GM18502 (cell line): ENCODE measurements around the gene ZNF45.
"Not testable (repeated sequence)": the region's sequence is repeated elsewhere in the genome, so short reads cannot be mapped to it uniquely, and the experiment has no call there.

Source experiments
- ATAC-seq: cut with Tn5 transposase; IDR thresholded peaks from one replicate; pipeline ENCODE4 v1.9.1; 2021; ENCODE audit warnings: mild to moderate bottlenecking; ENCODE audit not compliant: unreplicated experiment, poor library complexity

Gene ZNF45

DNA sequence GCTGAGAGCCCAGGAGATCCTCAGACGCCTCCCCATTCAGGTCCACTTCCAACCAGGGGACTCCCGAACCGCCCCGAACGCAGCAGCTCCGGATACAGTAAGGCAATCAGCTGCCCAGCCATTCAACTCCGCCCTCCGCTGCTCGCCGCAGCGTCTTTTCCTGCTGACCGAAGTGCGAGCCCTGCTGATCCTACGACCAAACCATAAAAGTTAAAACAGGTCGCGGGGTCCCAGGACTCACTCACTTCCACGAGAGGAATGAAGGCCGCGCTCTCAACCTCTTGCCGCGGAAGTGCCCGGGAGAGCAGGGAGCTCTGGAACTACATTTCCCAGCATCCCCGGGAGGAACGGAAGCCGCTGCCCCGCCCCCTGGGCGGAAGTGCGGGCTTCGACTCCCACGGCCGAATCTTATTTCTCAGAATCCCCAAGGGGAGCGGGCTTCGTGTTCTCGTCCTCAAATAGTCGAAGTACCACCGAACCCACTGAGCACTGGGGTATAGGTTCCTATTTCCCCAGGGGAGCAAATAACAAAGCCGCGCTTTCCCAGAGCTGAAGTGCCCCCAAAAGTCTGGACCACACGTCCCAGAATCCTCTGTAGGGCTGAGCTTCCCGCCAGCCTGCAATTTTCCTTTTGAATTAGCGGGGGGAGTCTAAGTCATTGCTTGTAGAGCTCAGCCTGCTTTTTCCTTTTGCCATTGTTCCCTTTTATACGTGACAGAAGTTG, at the start of gene ZNF45:
Gene ZNF45, minus strand, starts transcription at position 298 of the 724 bp plus-strand sequence. CDS start 13,097 bp downstream, outside the sequence.
- peak; percentile 91 for ATAC-seq

DNA sequence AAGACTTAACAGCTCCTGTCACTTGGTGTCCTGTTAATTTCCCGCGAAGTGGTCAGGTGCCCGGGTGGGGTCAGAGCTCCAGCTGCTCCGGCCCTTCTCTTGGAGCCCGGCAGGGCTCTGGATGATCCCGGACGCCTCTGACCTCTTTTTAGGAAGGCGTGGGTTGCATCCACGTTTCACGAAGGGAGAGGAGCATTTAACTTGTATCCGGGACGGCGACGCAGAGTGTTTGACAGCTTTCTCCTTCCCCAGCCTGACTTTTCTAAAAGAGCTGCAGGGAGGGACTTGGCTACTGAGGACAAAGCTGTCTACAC, 49.6 kb upstream of the ZNF45 start:
- ATAC-seq: peak; percentile 25

DNA sequence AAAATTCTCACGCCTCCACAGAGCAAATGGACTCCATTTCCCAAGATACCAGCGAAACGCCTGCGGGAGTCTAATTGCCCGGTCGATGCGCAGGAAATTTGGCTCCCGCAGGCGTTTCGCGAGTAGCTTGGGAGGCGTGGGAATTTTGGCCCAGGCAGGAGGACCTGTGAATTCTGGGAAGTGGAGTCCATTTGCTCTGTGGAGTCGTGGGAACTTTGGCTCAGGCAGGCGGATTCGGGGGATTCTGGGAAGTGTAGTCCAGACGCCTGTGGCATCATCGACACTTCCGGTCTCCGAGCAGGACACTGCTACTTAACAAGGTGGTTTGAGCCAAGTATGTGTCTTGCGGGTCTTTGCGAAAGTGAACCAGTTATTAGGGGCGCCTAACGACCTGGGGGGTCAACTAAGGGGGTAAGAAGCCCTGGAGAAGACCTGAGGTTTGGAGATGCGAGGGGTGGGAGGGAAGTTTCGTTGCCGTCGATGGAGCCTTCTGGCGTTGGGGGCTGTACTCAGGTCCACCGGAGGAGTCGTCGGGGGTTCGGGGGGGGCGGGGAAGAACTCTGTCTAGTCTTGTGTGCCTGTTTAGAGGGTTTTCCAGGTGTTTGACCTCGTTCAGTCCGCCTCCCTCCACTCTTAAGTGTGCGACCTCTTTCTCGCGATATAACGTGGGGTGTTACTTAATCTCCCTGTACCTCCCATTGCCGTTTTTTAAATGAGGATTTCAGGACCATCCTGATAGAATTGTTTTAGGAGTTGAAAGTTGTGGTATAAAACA, 49.0 kb upstream of the ZNF45 start, which contains the start of gene ZNF155:
Gene ZNF155, plus strand, starts transcription at position 277 of the 775 bp plus-strand sequence. CDS start 4,356 bp downstream, outside the sequence.
- peak; percentile 89 for ATAC-seq

DNA sequence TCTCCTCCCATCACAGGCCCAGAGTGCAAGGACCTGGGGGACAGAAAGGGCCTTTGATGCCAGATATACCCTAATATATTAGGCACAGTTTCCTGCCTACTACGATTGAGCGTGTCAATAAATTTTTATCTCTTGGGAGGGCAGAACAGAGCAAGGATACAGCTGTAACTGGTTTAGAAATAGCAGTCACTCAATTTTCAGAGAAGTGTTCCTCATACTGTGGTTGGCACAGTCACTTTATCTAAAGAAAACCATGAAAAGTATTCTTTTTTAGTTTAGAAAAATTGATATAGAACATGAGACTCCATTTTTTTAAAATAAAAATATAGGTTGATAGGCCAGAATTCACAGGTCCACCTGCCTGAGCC, 48.4 kb upstream of the ZNF45 start:
- no peak for ATAC-seq

DNA sequence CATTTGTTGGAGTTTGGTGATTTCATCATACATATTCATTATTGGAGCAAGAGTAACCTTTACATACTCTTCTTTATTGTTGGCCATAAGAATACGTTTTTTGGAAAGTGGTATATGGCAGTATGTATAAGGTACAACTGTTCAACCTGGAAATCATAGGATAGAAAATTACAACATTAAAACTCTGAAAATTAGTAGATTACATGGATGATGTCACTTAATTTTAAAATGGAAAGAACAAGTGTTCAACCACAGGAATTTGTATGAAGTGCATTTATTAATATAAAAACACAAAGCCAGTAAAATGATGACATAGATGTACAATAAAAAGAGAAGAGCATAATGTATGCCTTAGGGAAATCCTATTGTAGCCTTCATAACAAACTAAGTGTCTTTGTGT, 41.6 kb upstream of the ZNF45 start:
- ATAC-seq: no peak

DNA sequence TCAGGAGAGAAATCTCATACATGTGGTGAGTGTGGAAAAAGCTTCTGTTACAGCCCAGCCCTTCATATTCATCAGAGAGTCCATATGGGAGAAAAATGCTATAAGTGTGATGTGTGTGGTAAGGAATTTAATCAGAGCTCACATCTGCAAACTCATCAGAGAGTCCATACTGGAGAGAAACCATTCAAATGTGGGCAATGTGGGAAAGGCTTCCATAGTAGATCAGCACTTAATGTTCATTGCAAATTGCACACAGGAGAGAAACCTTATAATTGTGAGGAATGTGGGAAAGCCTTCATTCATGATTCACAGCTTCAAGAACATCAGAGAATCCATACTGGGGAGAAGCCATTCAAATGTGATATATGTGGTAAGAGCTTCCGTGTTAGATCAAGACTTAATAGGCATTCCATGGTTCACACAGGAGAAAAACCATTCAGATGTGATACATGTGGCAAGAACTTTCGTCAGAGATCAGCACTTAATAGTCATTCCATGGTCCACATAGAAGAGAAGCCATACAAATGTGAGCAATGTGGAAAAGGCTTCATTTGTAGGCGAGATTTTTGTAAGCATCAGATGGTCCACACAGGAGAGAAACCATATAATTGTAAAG, 31.1 kb upstream of the ZNF45 start:
- ATAC-seq: no peak

DNA sequence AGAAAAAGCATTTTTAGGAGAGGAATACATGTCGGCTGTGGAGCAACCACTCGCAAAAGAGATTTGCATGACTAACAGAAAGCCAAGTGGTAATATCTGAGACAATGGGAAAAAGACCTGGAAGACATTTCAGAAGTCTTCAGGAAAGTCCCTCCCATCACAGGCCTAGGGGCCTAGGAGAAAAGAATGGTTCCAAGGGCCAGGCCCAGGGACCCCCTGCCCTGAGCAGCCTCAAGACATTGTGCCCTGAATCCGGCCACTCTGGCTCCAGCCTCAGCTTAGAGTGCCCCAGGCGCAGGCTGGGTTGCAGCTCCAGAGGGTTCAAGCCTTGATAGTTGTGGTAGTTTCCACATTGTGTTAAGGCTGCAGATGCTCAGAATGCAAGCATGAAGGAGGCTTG, 25.3 kb upstream of the ZNF45 start:
- no peak for ATAC-seq

DNA sequence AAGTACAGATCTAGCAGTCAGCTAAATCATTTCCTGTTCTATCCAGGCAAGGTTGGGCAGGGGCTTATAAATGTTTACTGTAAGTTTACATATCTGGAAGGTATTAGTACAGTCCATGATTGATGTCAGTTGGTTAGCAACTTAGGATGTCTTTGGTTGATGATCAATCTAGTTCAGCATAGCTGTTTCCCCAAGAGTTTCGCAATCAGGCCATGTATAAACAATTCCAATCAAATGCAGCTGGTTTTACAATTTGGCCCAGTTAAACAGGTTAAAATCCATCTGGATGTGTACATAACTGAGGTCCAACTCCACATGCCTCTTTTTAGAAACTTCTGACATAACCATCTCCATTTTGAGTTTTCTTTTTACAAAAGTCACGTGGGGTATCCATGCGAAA, 22.8 kb upstream of the ZNF45 start:
- ATAC-seq: no peak

DNA sequence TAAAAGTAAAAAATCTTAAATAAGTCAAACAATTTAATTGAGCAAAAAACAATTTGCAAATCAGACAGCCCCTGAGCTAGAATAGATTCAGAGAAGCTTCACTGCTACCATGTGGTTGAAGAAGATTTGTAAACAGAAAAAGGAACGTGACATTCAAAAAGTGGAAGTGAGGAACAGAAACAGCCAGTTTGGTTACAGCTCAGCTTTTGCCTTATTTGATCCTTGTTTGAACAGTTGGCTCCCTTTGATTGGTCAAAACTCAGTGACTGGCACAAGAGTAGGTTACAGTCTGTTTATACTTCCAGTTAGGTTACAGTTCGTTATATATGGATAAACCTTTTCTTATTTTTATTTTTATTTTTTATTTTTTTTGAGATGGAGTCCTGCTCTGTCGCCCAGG, 21.7 kb upstream of the ZNF45 start:
- ATAC-seq: no peak

DNA sequence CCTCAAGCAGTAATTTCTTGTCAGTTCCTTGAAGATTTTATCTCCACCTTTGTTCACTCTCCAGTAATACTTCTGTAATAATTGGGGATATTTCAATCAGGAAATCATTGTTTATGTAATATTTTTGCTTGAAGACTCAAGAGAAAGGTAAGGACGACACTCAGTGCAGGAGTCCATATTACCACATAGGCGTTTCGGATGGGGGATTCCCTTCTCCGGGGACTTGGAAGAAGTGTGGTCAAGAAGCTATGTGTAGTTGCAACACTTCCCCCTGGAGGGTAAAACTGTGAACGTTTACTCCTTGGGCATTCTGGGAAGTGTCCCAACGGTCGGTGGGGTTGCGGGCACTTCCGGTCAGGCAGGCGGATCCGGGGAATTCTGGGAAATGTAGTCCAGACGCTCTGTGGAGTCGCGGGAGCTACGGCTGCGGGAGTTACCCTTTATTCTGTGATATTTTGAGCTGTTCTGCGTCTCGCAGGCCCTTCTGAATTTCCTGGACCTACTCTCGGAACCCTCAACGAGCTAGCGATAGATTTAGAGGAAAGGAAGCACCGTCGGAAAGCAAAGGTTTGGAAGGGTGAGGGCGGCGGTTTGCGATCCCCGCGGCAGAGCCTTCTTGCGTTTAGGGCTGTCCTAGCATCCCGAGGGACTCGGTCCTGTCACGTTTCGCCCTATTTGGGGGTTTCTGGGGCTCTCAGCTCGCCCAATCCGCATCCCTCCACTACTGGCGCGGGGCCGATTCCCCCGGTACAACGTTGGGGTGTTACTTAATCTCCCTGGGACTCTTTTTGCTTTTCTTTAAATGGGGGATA, 16.0 kb upstream of the ZNF45 start, which contains the start of gene ZNF221:
Gene ZNF221, plus strand, starts transcription at position 395 of the 812 bp plus-strand sequence. CDS start 11,499 bp downstream, outside the sequence.
- ATAC-seq: peak; percentile 94

DNA sequence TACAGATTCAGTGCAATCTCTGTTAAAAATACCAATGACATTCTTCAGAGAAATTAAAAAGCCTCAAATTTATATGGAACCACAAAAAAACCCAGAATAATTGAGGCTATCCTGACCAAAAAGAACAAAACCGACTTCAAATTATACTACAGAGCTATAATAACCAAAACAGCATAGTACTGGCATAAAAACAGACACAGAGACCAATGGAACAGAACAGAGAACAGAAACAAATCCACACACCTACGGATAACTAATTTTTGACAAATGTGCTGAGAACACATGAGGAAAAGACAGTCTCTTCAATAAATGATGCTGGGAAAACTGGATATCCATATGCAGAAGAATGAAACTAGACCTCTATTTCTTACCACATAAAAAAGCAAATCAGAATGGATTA, 14.7 kb upstream of the ZNF45 start:
- not testable (repeated sequence) for ATAC-seq

DNA sequence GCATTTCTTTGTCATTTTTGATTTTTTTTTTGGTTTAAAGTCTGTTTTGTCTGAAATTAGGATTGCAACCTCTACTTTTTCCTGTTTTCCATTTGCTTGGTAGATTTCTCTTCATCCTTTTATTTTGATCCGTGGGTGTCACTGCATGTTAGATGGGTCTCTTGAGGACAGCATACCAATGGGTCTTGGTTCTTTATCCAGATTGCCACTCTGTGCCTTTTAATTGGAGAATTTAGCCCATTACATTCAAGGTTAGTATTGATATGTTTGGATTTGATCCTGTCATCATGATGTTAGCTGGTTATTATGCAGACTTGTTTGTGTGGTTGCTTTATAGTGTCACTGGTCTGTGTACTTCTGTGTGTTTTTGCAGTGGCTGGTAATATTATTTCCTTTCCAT, 12.3 kb upstream of the ZNF45 start:
- not testable (repeated sequence) for ATAC-seq

DNA sequence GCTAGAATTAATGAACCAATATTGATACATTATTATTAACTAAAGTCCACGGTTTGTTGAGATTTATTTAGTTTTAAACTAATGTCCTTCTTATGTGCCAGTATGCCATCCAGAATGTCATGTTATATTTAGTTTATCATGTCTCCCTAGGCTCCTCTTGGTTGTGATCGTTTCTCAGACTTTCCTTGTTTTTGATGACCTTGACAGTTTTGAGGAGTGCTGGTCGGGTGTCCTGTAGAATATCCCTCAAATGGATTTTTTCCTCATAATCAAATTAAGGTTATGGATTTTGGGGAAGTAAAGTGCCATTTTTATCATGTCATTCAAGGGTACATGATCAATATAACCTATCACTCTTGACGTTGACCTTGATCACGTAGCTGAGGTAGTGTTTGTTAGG, 6.1 kb upstream of the ZNF45 start:
- no peak for ATAC-seq

DNA sequence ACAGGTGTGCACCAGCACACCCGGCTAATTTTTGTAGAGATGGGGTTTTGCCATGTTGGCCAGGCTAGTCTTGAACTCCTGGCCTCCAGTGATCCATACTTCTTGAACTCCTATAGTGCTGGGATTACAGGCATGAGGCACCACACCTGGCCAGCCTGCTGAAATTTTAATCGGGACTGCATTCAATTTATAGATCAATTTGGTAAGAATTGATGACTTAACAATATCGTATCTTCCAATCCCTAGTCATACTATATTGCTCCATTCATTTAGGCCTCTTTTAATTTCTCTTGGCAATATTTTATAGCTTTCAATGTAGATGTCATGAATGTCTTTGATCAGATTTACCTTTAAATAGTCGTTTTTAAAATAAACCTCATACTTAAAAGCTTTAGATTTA, 5.6 kb upstream of the ZNF45 start:
- no peak for ATAC-seq

DNA sequence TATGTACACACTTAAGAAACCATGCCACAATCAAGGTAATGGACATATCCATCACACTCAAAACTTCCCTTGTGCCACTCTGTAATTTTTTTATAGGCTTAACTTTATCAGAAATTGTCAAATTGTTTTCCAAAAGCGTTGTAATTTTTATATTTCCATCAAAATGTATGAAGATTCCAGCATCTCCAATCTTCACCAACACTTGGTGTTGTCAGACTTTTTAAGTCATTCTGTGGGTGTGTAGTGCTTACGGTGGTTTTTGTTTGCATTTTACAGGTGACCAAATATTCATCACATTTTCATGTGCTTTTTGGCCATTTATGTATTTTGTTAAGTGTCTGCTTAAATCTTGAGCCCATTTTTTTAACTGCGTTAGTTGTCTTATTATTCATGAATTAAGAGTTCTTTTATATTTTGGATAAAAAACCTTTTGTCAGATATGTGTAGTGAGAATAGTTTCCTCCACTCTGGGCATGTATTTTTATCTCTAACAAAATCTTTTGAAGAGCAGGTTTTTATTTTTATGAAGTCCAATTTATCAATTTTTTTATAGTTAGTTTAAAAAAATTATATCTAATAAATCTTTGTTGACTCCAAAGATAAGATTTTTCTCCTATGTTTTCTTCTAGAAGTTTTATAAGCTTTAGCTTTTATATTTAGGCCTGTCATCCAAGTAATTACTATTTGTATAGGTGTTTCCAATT, 4.6 kb upstream of the ZNF45 start:
- ATAC-seq: no peak

DNA sequence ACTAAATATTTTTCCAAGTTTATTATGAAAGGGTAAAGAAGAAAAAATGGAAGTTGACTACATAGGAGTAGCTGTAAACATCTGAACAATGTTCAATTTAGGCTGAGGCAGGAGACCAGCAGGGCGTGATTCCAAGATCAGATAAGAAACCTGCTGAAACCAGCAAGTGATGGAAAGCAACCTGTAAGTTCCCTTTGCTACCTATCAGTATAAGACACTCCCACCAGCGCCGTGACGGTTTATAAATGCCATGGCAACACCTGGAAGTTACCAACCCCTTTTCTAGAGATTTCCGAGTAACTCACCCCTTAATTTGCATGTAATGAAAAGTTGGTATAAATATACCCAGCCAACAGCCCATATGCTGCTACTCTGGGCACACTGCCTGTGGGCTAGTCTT, 1.1 kb upstream of the ZNF45 start:
- ATAC-seq: no peak

DNA sequence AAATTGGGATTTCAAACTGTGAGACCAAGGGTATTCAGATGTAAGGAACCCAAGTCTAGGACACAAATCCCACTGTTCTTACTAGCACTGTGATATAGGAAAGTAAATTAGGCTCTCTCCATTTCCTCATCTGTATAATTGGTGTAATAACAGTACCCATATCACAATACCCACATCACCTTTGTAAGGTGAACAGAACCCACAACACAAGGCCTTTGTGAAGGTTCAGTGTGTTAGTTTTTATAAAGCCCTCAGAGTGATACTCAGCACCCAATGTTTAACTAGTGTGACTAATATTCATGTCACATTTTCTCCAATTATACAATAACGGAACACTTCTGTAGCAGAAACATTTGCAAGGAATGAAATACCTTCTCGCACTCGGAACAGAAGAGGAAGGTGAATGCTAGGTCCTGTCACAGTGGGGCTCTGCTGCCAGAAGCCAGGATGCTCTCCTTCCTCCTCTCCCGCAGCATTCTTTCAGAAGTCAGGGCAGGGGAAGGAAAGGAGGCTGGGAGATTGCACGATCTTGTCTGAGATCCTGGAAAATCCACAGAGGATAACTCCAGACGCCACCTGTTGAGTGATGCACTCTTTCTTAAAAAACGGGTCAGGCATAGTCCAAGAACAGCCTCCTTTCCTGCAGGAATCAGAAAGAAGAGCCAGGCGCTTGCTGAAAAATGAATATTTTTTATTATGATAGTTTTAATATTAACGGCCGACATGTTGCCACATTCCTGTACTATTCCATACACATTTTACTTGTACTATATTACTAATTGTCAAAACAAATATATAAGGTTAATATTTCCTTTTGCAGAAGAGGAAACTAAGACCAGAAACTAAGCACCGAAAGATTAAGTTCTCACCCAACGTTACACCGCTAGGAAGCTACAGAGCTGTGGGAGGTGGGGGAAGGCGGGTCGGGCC, 762 bp downstream of the ZNF45 start:
- no peak for ATAC-seq

DNA sequence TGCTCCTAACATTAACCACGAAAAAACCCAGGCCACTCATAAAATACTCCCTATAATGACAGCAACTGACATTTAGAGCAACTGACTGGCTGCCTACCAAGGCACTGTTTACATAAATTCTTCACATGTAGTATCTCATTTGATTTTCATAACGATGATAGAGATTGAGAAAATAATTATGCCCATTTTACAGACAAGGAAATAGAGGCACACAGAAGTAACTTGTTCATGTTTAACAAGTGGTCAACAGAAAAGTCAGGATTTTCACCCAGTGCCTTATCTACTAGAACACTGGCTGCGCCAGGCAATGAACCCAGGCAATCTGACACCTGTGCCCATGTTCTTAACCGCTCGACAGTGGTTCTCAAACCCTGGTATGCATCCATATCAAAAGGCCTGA, 6.3 kb downstream of the ZNF45 start:
- no peak for ATAC-seq

DNA sequence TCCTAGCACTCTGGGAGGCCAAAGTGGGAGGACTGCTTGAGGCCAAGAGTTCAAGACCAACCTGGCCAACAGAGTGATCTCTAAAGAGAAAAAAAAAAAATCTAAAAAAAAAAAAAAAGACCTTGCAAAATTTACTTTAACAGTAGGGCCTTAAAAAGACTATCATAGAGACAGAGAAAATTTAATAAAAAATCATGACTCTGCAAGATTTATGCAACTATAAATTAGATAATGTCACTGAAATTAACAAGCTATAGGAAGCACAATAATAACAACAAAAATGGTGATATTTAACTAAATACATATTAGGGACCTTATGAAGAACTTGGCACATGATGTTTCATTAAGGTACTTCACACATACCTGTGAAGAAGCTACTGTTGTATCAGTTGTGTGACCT, 11.2 kb downstream of the ZNF45 start:
- ATAC-seq: no peak
